HFFc6 (cell line): Measurements from ENCODE around the gene SRGAP2C. TPM values are rescaled to one million over a fixed set of nuclear protein-coding genes. Genes with fewer than 3 reads are reported as not detected.
"Not testable (repeated sequence)": the region's sequence is repeated elsewhere in the genome, so short reads cannot be mapped to it uniquely, and the experiment has no call there.

Experiments
- DNase-seq: peaks from one replicate; pipeline ENCODE4 v3.0.0-alpha.2; 2018
- H3K27ac Mint-ChIP-seq: 2 replicates; pipeline ENCODE4 v1.8.0; 2020; ENCODE audit warnings: mild to moderate bottlenecking, mixed read lengths
- H3K27me3 Mint-ChIP-seq: 2 replicates; pipeline ENCODE4 v1.8.0; 2021; ENCODE audit warnings: mild to moderate bottlenecking, moderate library complexity, mixed read lengths; ENCODE audit not compliant: insufficient read depth
- H3K36me3 Mint-ChIP-seq: 2 replicates; pipeline ENCODE4 v1.8.0; 2021; ENCODE audit warnings: low read depth, mixed read lengths
- H3K4me1 Mint-ChIP-seq: 2 replicates; pipeline ENCODE4 v1.8.0; 2020; ENCODE audit warnings: low read depth, mixed read lengths
- H3K4me3 Mint-ChIP-seq: 2 replicates; pipeline ENCODE4 v1.8.0; 2020; ENCODE audit warnings: mild to moderate bottlenecking, moderate library complexity, mixed read lengths
- H3K9me3 Mint-ChIP-seq: 2 replicates; pipeline ENCODE4 v1.8.0; 2020; ENCODE audit warnings: mild to moderate bottlenecking, mixed read lengths
- total RNA-seq, 6 experiments: library from RNA; stranded (reverse); fragmentation: NEBNext Ultra II Directional; extraction: Animal tissue kit (Norgen Biotek cat#: 25700); gene quantifications; 2 replicates in 1 of 6; 3 replicates in 5 of 6; pipeline ENCODE4 v1.2.3, GENCODE V29; 2021
- TF ChIP-seq, protein P1 (sequence below): fragments of 200-600 bp; sonication (generic); IDR thresholded peaks from 2 replicates; pipeline ENCODE4 v1.5.0; 2021; ENCODE audit warnings: antibody characterized with exemption, mild to moderate bottlenecking

Gene SRGAP2C
- total RNA-seq, 6 experiments from 2014 or later, result 13.8 to 34.6 (median 23.0) TPM

GRCh38 chr1:121408354-121408753 lies 223.6 kb downstream of the SRGAP2C start:
- H3K36me3 Mint-ChIP-seq, result no peaks in the 10 kb centered on the region
- no peaks in the 10 kb centered on the region for H3K27me3 Mint-ChIP-seq
- H3K4me3 Mint-ChIP-seq, result no peak overlapping the region
- no peaks in the 10 kb centered on the region; the same call in 1 of the 2 replicates for H3K9me3 Mint-ChIP-seq
- no peaks in the 10 kb centered on the region for H3K4me1 Mint-ChIP-seq
- TF ChIP-seq, protein P1, sequence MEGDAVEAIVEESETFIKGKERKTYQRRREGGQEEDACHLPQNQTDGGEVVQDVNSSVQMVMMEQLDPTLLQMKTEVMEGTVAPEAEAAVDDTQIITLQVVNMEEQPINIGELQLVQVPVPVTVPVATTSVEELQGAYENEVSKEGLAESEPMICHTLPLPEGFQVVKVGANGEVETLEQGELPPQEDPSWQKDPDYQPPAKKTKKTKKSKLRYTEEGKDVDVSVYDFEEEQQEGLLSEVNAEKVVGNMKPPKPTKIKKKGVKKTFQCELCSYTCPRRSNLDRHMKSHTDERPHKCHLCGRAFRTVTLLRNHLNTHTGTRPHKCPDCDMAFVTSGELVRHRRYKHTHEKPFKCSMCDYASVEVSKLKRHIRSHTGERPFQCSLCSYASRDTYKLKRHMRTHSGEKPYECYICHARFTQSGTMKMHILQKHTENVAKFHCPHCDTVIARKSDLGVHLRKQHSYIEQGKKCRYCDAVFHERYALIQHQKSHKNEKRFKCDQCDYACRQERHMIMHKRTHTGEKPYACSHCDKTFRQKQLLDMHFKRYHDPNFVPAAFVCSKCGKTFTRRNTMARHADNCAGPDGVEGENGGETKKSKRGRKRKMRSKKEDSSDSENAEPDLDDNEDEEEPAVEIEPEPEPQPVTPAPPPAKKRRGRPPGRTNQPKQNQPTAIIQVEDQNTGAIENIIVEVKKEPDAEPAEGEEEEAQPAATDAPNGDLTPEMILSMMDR, result no peak
- H3K27ac Mint-ChIP-seq, result no peak overlapping the region
- DNase-seq, result no peak

GRCh38 chr1:121413821-121414220 lies 229.0 kb downstream of the SRGAP2C start:
- DNase-seq, result no peak
- Mint-ChIP-seq H3K4me1 (peaks cover 14% of the 10 kb centered on the region; the same call in 1 of the 2 replicates), H3K27ac (no peak overlapping the region), H3K4me3 (no peak overlapping the region), H3K9me3 (no peaks in the 10 kb centered on the region), H3K36me3 (no peaks in the 10 kb centered on the region), H3K27me3 (no peaks in the 10 kb centered on the region)
- TF ChIP-seq, protein P1, result no peak

- no peak for DNase-seq
- no peaks in the 10 kb centered on the region; the same call in 1 of the 2 replicates for H3K27me3 Mint-ChIP-seq
- no peak overlapping the region; the same call in 1 of the 2 replicates for H3K4me3 Mint-ChIP-seq
- H3K4me1 Mint-ChIP-seq, result peaks cover 14% of the 10 kb centered on the region; the same call in 1 of the 2 replicates
- no peaks in the 10 kb centered on the region for H3K36me3 Mint-ChIP-seq
- H3K9me3 Mint-ChIP-seq, result no peaks in the 10 kb centered on the region
- no peak overlapping the region; the same call in 1 of the 2 replicates for H3K27ac Mint-ChIP-seq
- TF ChIP-seq, protein P1, result no peak
Measured at GRCh38 chr1:121414905-121415304, 230.1 kb downstream of the SRGAP2C start.

DNA sequence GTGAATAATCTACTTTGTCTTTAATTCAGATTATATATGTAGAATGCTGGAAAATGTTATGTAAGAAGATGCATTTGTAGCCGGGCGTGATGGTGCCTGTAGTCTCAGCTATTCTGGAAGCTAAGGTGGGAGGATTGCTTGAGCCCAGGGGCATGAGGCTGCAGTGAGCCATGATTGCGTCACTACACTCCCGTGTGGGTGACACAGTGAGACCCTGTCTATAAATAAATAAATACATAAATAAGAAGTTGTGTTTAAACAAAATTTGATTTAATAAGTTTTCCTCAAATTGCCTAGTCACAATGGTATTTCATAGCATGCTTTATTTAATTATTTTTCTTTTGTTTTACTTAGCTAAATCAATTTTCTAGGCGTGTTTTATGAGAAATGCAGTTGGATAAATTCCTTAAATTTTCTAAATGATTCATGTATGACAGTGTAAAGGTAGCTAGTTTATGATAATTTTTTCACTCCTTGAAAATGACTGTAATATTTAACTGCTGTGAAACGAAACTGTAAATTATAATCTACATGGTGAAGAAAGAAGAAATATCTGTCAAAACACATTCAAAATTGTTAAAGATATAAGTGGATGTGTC lies 232.6 kb downstream of the SRGAP2C start:
- H3K4me3 Mint-ChIP-seq, result no peak overlapping the region
- peaks cover 14% of the 10 kb centered on the region; the same call in 1 of the 2 replicates for H3K4me1 Mint-ChIP-seq
- TF ChIP-seq, protein P1, result no peak
- no peaks in the 10 kb centered on the region for H3K36me3 Mint-ChIP-seq
- no peak for DNase-seq
- H3K9me3 Mint-ChIP-seq, result no peaks in the 10 kb centered on the region
- H3K27me3 Mint-ChIP-seq, result no peaks in the 10 kb centered on the region; the same call in 1 of the 2 replicates
- H3K27ac Mint-ChIP-seq, result no peak overlapping the region

DNA sequence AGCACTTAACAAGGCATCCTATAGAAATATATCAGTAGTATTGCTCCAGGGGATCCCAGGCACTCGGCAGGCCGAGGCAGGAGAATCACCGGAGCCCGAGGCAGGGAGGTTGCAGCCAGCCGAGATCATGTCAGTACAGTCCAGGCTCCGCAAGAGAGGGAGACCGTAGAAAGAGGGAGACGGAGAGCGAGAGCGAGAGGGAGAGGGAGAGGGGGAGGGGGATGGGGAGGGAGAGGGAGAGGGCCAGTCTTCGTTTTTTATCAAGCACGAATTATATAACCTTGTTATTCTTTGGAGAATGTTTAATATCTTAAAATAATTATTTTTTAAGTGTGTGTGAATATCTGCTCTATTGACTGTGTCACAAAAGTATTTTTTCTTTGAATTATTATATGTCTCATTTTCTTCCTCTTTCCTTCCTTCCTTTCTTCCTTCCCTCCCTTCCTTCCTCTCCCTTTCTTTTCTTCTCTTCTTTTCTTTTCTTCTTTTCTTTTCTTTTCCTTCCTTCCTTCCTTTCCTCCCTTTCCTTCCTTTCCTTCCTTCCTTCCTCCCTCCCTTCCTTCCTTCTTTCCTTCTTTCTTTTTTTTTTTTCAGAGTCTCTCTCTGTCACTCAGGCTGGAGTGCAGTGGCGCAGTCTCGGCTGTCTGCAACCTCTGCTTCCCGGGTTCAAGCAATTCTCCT lies 233.7 kb downstream of the SRGAP2C start:
- Mint-ChIP-seq H3K9me3 (no peaks in the 10 kb centered on the region), H3K27ac (no peak overlapping the region), H3K4me1 (peaks cover 14% of the 10 kb centered on the region; the same call in 1 of the 2 replicates), H3K27me3 (no peaks in the 10 kb centered on the region; the same call in 1 of the 2 replicates), H3K4me3 (peak overlapping the region; percentile 23; the same call in 1 of the 2 replicates), H3K36me3 (no peaks in the 10 kb centered on the region)
- TF ChIP-seq, protein P1, result no peak
- DNase-seq, result no peak

DNA sequence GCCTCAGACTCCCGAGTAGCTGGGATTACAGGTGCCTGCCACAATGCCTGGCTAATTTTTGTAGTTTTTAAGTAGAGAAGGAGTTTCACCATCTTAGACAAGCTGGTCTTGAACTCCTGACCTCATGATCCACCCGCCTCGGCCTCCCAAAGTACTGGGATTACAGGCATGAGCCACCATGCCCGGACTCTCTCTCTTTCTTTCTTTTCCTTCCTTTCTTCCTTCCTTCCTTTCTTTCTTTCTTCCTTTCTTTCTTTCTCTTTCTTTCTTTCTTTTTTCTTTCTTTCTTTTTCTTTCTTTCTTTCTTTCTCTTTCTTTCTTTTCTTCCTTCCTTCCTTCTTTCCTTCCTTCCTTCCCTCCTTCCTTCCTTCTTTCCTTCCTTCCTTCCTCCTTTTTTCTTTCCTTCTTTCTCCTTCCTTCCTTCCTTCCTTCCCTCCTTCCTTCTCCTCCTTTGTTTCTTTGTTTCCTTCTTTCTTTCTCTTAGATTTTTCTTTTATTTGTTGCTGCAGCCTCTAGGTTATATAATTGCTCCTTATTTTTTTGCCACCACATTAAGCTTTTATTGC lies 234.4 kb downstream of the SRGAP2C start:
- not testable (repeated sequence) for H3K27me3 Mint-ChIP-seq, H3K4me3 Mint-ChIP-seq, H3K9me3 Mint-ChIP-seq, H3K27ac Mint-ChIP-seq, DNase-seq, H3K36me3 Mint-ChIP-seq
- H3K4me1 Mint-ChIP-seq, result peaks cover 14% of the 10 kb centered on the region; the same call in 1 of the 2 replicates

- H3K27ac Mint-ChIP-seq, H3K9me3 Mint-ChIP-seq, DNase-seq, H3K4me1 Mint-ChIP-seq, H3K27me3 Mint-ChIP-seq, H3K36me3 Mint-ChIP-seq, H3K4me3 Mint-ChIP-seq: not testable (repeated sequence)
Measured at GRCh38 chr1:121421490-121421889, 236.7 kb downstream of the SRGAP2C start.

DNA sequence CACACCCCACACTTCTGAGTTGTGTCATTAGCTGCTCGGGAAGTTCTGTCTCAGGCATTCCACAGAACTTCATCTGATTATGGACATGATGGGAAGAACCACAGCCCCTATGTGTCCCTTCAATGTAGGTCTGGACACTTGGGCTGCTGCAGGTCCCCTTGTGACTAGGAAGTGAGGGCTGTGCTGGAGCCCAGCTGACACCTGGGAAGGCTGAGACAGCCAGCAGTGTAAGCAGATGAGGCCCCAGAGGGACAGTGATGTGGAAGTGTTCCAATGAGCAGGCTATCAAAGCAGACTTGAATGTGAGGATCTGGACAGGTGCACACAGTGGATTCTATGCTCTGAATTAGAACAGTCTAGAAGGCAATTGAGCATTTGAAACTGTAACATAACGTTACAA lies 239.2 kb downstream of the SRGAP2C start:
- H3K36me3 Mint-ChIP-seq, H3K27me3 Mint-ChIP-seq, H3K9me3 Mint-ChIP-seq, DNase-seq, H3K4me3 Mint-ChIP-seq, H3K27ac Mint-ChIP-seq, H3K4me1 Mint-ChIP-seq: not testable (repeated sequence)
